Left ventricle myocardium inferior (tissue), 1 donor: ENCODE measurements around the gene TMEM9. TPM values are rescaled to one million over a fixed set of nuclear protein-coding genes. Genes with fewer than 3 reads are reported as not detected.

Source experiments
- DNase-seq: peaks from one replicate; pipeline ENCODE4 v3.0.0-alpha.2; 2020
- H3K27ac ChIP-seq: fragments of 200-600 bp; replicated peaks from 2 replicates; pipeline ENCODE4 v1.8.0; 2021
- H3K27me3 ChIP-seq: fragments of 200-600 bp; 2 replicates; pipeline ENCODE4 v1.8.0; 2021; ENCODE audit warnings: low read depth
- H3K36me3 ChIP-seq: fragments of 200-600 bp; 2 replicates; pipeline ENCODE4 v1.8.0; 2021
- H3K4me1 ChIP-seq: fragments of 200-600 bp; 2 replicates; pipeline ENCODE4 v1.8.0; 2021
- H3K4me3 ChIP-seq: fragments of 200-600 bp; 2 replicates; pipeline ENCODE4 v1.8.0; 2021; ENCODE audit warnings: mild to moderate bottlenecking, moderate library complexity
- H3K9me3 ChIP-seq: fragments of 200-600 bp; replicated peaks from 2 replicates; pipeline ENCODE4 v1.8.0; 2021
- intact Hi-C: fragments of 100-400 bp; cut with micrococcal nuclease; formaldehyde crosslinking; loops from one replicate; pipeline ENCODE4 v1.11.0; 2022
- total RNA-seq: library from RNA; stranded (reverse); fragmentation: NEBNext Ultra II Directional; extraction: Animal tissue kit (Norgen Biotek cat#: 25700); gene quantifications from one replicate; pipeline ENCODE4 v1.2.1, GENCODE V29; 2021
- TF ChIP-seq, protein P1 (sequence below): fragments of 200-600 bp; IDR thresholded peaks from 2 replicates; pipeline ENCODE4 v1.8.0; 2021; ENCODE audit warnings: antibody characterized with exemption, mild to moderate bottlenecking, borderline replicate concordance
- donor health status: DM: no; HTN: yes; CAD: no; lungs with severe emphysema.

TMEM9 gene
- total RNA-seq, 1 donor from 2014 or later: 25.3 TPM

DNA sequence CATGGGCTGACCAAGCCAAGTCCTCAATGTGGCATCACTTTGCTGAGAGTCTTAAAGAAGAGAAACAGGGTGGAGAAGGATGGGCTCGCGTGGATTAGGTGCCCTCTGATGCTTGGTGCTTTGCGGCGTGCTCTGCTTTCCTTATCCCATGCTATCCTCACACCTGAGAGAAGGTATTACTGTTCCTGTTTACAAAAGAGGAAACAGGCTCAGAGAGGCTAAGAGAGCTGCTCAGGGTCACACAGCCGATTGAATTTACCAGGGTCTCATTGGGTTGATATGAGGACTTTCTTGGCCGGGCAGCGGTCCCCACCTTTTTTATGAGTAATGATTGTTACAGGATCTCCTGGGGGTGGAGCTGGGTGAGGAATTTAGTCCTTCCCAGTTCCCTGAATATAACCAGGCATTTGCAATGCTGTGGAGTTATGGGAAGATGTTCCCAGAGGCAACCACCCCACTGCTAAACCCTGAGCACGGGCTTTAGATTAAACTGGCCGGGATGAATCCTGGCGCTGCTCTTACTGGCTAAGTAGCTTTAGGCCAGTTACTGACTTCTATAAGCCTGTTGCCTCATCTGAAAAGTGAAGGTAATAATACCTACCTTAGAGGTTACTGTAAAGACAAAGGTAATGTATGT is 31.8 kb downstream of the TMEM9 start:
- H3K27ac ChIP-seq: no peak overlapping the region
- intact Hi-C loops: no loop called here
- H3K36me3 ChIP-seq: no peaks in the 10 kb centered on the region
- peaks cover 12% of the 10 kb centered on the region for H3K4me1 ChIP-seq
- TF ChIP-seq, protein P1, sequence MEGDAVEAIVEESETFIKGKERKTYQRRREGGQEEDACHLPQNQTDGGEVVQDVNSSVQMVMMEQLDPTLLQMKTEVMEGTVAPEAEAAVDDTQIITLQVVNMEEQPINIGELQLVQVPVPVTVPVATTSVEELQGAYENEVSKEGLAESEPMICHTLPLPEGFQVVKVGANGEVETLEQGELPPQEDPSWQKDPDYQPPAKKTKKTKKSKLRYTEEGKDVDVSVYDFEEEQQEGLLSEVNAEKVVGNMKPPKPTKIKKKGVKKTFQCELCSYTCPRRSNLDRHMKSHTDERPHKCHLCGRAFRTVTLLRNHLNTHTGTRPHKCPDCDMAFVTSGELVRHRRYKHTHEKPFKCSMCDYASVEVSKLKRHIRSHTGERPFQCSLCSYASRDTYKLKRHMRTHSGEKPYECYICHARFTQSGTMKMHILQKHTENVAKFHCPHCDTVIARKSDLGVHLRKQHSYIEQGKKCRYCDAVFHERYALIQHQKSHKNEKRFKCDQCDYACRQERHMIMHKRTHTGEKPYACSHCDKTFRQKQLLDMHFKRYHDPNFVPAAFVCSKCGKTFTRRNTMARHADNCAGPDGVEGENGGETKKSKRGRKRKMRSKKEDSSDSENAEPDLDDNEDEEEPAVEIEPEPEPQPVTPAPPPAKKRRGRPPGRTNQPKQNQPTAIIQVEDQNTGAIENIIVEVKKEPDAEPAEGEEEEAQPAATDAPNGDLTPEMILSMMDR: no peak
- peaks cover 82% of the 10 kb centered on the region for H3K27me3 ChIP-seq
- H3K9me3 ChIP-seq: no peaks in the 10 kb centered on the region
- DNase-seq: no peak
- no peak overlapping the region for H3K4me3 ChIP-seq

DNA sequence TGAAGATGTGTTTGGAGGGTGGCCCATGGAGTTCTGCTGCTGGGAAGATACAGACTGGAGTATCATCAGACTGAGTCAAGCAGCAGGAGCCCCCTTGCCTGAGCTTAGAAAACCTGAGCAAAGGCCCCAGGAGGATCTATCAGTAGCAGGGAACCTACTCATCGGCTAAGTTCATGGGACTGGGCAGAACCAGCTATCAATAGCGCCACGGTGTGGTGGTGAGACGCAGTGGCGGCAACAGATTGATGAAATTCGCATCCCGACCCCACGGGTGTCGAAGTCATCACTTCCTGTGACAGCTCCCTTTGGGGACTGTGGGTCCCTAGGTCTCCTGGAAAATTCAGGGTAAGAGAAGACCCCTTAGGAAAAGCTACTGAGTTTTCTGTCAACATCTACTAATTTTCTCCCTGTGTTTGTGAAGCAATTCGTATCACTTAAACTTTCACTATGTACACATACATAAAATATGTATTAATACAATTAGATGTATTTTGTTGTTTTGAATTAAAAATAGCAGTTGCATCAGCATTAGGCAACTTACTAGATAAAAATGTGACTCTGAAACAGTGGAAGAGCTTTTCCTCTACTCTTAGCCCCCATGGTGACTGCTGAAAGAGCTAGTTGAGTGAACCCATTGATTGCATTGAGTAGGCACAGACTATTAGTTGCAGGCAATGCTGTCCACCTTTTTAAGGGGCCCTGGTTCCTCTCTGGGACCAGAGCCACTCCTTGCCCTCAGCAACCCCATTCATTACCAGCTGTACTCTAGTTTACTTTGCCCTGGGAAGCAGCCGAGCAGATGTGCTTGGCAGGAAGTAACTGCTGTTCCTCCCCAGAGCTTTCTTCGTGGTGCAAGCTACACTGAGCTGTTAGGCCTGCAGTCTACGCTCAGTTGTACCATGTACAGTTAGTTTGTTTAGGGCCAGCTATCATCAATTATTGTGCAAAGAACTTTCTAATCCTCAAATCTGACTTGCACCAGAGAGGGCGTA is 34.8 kb downstream of the TMEM9 start:
- no peaks in the 10 kb centered on the region for H3K9me3 ChIP-seq
- no peak for DNase-seq
- H3K27ac ChIP-seq: no peak overlapping the region
- intact Hi-C loops: loop anchor here (10.0 kb wide), 1 partner anchor 145 kb away; no protein-coding TSS in a partner anchor
- TF ChIP-seq, protein P1: peak; percentile 56
- peaks cover 13% of the 10 kb centered on the region for H3K4me1 ChIP-seq
- peaks cover 81% of the 10 kb centered on the region for H3K27me3 ChIP-seq
- no peak overlapping the region for H3K4me3 ChIP-seq
- no peaks in the 10 kb centered on the region for H3K36me3 ChIP-seq

DNA sequence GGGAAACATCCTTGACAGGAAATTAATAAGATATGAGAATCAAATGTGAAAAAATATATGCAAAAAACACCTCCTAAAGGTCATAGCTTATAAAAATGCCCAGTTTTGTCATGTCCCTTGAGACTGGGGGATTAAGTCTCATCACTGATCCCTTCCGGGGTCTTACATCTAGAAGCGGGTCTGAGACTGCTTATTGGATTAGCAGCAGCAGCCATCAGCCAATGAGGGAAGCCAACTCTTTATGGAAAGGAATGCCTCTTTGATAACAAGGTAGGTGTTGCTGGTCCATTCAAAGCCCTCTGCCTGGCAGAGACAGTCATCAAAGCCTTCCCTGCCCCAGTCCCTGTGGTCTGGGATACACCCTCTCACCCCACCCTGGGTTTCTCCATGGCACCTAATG is 38.2 kb downstream of the TMEM9 start:
- no peak for DNase-seq
- H3K27me3 ChIP-seq: peaks cover 81% of the 10 kb centered on the region
- H3K9me3 ChIP-seq: no peaks in the 10 kb centered on the region
- intact Hi-C loops: loop anchor here (10.0 kb wide), 1 partner anchor 141 kb away; no protein-coding TSS in a partner anchor
- H3K36me3 ChIP-seq: no peaks in the 10 kb centered on the region
- H3K27ac ChIP-seq: no peak overlapping the region
- peaks cover 22% of the 10 kb centered on the region for H3K4me1 ChIP-seq
- TF ChIP-seq, protein P1: no peak
- no peak overlapping the region for H3K4me3 ChIP-seq

DNA sequence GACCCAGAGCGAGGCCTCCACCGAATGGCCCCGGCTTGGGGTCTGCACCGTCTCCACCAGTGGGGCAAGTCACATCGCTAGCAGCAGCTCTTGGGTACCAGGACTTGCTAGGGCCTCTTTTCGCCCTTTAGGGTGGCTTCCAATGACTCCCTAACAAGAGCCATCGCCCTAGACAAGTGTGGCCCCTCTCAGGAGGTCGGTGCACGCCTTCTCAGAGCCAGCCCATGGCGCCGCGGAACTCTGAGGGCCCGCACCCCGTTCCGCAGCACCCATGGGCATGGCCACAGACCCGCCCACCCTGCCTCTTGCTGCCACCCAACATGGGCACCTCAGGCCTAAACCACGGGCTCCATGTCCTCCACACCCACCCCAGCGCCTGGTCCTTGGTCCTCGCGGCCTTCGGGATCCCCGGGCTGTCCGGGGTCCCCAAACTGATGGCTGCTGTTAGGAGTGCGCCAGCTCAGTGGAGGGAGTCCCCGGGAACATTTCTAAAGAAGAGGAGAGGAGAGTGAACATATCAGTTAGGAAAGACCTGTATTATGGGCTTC is 38.8 kb downstream of the TMEM9 start:
- Histone ChIP-seq H3K27me3 (peaks cover 75% of the 10 kb centered on the region), H3K4me3 (peak overlapping the region; percentile 74), H3K9me3 (no peaks in the 10 kb centered on the region), H3K36me3 (no peaks in the 10 kb centered on the region), H3K27ac (no peak overlapping the region), H3K4me1 (peaks cover 22% of the 10 kb centered on the region)
- intact Hi-C loops: loop anchor here (10.0 kb wide), 1 partner anchor 141 kb away; no protein-coding TSS in a partner anchor
- DNase-seq: no peak
- TF ChIP-seq, protein P1: no peak
